Body of pancreas (tissue), 4 donors: ENCODE measurements around the gene PLEKHG3. TPM values are rescaled to one million over a fixed set of nuclear protein-coding genes. Genes with fewer than 3 reads are reported as not detected.

Experiments used
- ATAC-seq: fragments of 150-250 bp; one replicate; pipeline ENCODE4 v1.9.1; 2016
- DNase-seq, 4 donors: peaks; one replicate each; pipeline ENCODE4 v3.0.0-alpha.2; 2019
- H3K27ac ChIP-seq, 4 donors: fragments of 200-600 bp; sonication (generic); 1 replicate in 3 of 4; 2 replicates in 1 of 4; pipeline versions ENCODE4 v1.5.1 to v1.6.1; 2016 to 2019; ENCODE audit warnings: mild to moderate bottlenecking in 1 of 4, mixed read lengths in 1 of 4, moderate library complexity in 1 of 4
- H3K27me3 ChIP-seq, 2 donors: fragments of 200-600 bp; sonication (generic); one replicate each; pipeline ENCODE4 v1.6.0; 2016; ENCODE audit warnings: mild to moderate bottlenecking in 1 of 2
- H3K36me3 ChIP-seq, 2 donors: fragments of 200-600 bp; sonication (generic); replicated peaks in 1 of 2; 2 replicates each; pipeline ENCODE4 v1.5.1; 2016; ENCODE audit warnings: low read depth in 2 of 2; ENCODE audit not compliant: insufficient read depth in 1 of 2
- H3K4me1 ChIP-seq: fragments of 200-600 bp; sonication (generic); one replicate; pipeline ENCODE4 v1.6.0; 2016
- H3K4me3 ChIP-seq, 2 donors: fragments of 200-600 bp; sonication (generic); 1 replicate in 1 of 2; 2 replicates in 1 of 2; pipeline ENCODE4 v1.5.1; 2016 to 2019
- H3K9me3 ChIP-seq, 3 donors: fragments of 200-600 bp; sonication (generic); 1 replicate in 2 of 3; 2 replicates in 1 of 3; pipeline ENCODE4 v1.5.1; 2016
- CTCF ChIP-seq, 7 experiments: fragments of 450-650 bp in 4 of 7; fragments of 200-600 bp in 3 of 7; sonication (generic) in 3 of 7; IDR thresholded peaks; one replicate each; pipeline ENCODE4 v1.5.1; 2016 to 2019; ENCODE audit warnings: antibody characterized with exemption in 7 of 7
- POLR2A ChIP-seq, 3 donors: fragments of 450-650 bp; IDR thresholded peaks; one replicate each; pipeline ENCODE4 v1.6.1; 2016; ENCODE audit warnings: antibody characterized with exemption in 3 of 3, mild to moderate bottlenecking in 2 of 3
- WGBS, 2 donors: methylation state at CpG; one replicate each; pipeline ENCODE4 v1.1.5; 2017; 5-methylcytosine and 5-hydroxymethylcytosine counted together
- intact Hi-C: fragments of 100-400 bp; cut with DNase I; formaldehyde crosslinking; loops from one replicate; pipeline ENCODE4 v1.15.1; 2023
- total RNA-seq, 2 donors: library from RNA; depleted of rRNA; stranded (reverse); fragments of >200 nt; gene quantifications; one replicate each; pipeline ENCODE4 v1.1.0, GENCODE V29; 2016

The PLEKHG3 gene
- total RNA-seq, 2 donors from 2014 or later = 34.5 to 40.2 TPM

DNA sequence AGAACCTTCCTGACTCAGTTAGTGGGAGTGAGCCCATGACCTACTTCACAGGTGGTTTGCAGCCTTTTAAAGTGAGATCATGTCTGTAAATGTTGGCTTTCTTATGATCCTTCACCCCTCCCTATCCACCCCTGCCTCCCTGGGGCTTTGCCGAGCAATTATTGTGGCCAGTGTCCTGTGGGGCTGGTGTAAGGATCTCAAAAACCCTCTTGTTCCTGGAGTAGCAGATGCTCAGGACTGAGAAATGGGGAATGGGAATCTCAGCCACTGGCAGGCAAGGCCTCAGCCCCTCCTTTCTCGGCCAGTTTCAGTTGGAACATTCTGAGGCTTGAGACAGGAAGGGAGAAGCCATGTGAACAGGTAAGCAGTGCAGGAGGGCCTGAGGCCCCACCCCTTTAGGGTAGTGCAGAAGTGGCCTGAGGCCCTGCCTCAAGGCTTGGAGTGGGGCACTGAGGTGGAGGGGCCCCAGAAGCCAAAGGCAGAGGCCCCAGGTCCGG is 53.8 kb downstream of the PLEKHG3 start:
- intact Hi-C loops = no loop called here
- Histone ChIP-seq H3K36me3 (no peaks in the 10 kb centered on the region), H3K4me1 (peaks cover 64% of the 10 kb centered on the region), H3K4me3 (no peak overlapping the region), H3K9me3 (no peaks in the 10 kb centered on the region), H3K27ac (peak overlapping the region; percentile 67 to 80 (median 78)), H3K27me3 (no peaks in the 10 kb centered on the region)
- 41% methylated on average over 2 to 3 of the region's 3 CpGs for WGBS, 2 donors
- ATAC-seq (peak; percentile 22), DNase-seq (peak in 3 of 4 donors; percentile 57 to 68 (median 64))
- TF ChIP-seq POLR2A (IDR thresholded peaks at IDR 0.05) (no peak), CTCF (IDR thresholded peaks at IDR 0.05) (no peak)

DNA sequence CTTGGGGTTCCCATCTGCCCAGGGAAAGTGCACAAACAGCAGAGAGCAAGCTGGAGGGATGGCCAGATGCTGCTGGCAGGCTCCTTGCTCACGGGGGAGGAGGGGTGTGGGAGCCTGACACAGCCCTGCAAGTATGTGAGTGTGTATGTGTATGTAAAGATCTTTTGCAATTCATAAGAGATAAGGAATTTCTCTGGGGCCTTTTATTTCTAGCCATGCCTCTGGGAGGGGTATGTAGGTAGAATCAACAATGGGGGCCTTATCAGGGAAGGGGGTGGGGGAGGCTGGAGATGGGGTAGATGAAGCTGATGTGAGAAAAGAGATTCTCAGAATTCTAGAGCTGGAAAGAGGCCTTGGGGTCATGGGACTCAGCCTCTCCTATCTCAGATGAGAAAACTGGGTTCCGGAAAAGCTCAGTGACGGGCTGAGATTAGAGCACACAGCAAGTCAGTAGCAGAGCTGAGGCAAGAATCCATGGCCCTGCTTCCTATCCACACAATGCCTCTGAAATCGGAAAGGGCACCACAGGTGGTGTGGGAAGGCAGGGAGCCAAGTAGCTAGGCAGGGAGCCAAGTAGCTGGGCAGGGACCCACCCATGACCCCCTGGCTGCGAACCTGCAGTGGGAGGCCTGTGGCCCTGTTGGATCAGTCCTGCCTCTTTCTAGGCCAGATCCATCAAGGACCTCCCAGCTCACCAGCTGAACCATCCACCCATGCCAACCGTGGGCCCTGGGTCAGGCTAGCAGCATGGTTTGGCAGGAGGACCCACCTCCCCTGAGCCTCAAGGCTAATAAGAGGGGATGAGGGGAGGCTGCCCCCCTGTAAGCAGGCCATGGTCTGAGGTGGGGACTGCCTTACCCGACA is 54.7 kb downstream of the PLEKHG3 start:
- intact Hi-C loops = no loop called here
- ATAC-seq (peak; percentile 36), DNase-seq (peak; percentile 57 to 85 (median 76))
- Histone ChIP-seq H3K36me3 (no peaks in the 10 kb centered on the region), H3K27ac (peak overlapping the region; percentile 67 to 80 (median 78)), H3K4me1 (peaks cover 64% of the 10 kb centered on the region), H3K4me3 (no peak overlapping the region), H3K27me3 (no peaks in the 10 kb centered on the region), H3K9me3 (no peaks in the 10 kb centered on the region)
- TF ChIP-seq CTCF (IDR thresholded peaks at IDR 0.05) = no peak
- TF ChIP-seq POLR2A (IDR thresholded peaks at IDR 0.05) = no peak
- 29 to 34% methylated on average over 6 to 7 of the region's 7 CpGs for WGBS, 2 donors

DNA sequence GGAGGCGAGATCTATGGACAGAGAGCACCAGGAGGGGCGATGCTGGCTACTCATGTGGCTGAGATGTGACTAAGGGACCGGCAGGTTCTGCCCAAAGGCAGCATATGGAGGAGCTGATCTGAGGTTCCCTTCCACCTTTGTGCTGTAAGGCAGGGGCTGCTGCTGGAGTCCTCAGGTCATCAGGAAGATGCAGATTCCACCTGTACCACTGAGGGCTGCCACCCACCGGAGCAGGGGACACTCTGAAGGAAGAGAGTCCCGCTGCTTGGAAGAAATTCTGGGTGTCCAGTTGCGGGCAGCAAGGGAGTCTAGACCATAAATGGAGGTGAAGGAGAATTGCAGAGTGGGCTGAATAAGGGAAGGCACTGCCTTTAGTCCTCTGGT is 55.3 kb downstream of the PLEKHG3 start:
- WGBS, 2 donors = 91 to 93% methylated on average over 4 to 6 of the region's 6 CpGs
- intact Hi-C loops = no loop called here

GRCh38 chr14:64760146-64760755 is 56.0 kb downstream of the PLEKHG3 start:
- Histone ChIP-seq H3K4me3 (no peak overlapping the region), H3K4me1 (peaks cover 70% of the 10 kb centered on the region), H3K9me3 (no peaks in the 10 kb centered on the region), H3K36me3 (no peaks in the 10 kb centered on the region), H3K27ac (no peak overlapping the region), H3K27me3 (no peaks in the 10 kb centered on the region)
- no peak for TF ChIP-seq POLR2A (IDR thresholded peaks at IDR 0.05)
- TF ChIP-seq CTCF (IDR thresholded peaks at IDR 0.05) = peak; percentile 31 to 58 (median 47)
- peak; percentile 55 to 75 (median 68) for DNase-seq
- intact Hi-C loops = no loop called here
- ATAC-seq = no peak
- WGBS, 2 donors = 57 to 58% methylated on average over 8 of the region's 8 CpGs

More for the DNA sequence above, 55.3 kb downstream of the PLEKHG3 start:
- no peak for TF ChIP-seq CTCF (IDR thresholded peaks at IDR 0.05)
- TF ChIP-seq POLR2A (IDR thresholded peaks at IDR 0.05) = no peak
- peaks cover 70% of the 10 kb centered on the region for H3K4me1 ChIP-seq
- DNase-seq (no peak), ATAC-seq (no peak)
- H3K9me3 ChIP-seq = no peaks in the 10 kb centered on the region
- H3K36me3 ChIP-seq = no peaks in the 10 kb centered on the region
- H3K27ac ChIP-seq = peak overlapping the region in 3 of 4 donors; percentile 67 to 80 (median 75)
- no peak overlapping the region for H3K4me3 ChIP-seq
- H3K27me3 ChIP-seq = no peaks in the 10 kb centered on the region
